ENCODE results near the gene MED15.
"Not testable (repeated sequence)": the region's sequence is repeated elsewhere in the genome, so short reads cannot be mapped to it uniquely, and the experiment has no call there.

Gene MED15

GRCh38 chr22:20585639-20586402, 78.4 kb downstream of the MED15 start:
- DNase-seq (ENCODE audit: insufficient read length, low spot score) (no peak), FAIRE-seq (no peak)
- no peak for TF ChIP-seq POLR2A (IDR thresholded peaks at IDR 0.05; ENCODE audit: low read depth, low read length)

- FAIRE-seq: no peak
- no peak for TF ChIP-seq POLR2A (IDR thresholded peaks at IDR 0.05; ENCODE audit: low read depth, low read length)
- DNase-seq (ENCODE audit: insufficient read length, low spot score): no peak
These were observed 79.0 kb downstream of the MED15 start for GRCh38 chr22:20586403-20586745.

GRCh38 chr22:20587206-20587958, 80.0 kb downstream of the MED15 start:
- FAIRE-seq: no peak
- no peak for TF ChIP-seq POLR2A (IDR thresholded peaks at IDR 0.05; ENCODE audit: low read depth, low read length)

GRCh38 chr22:20588092-20588842, 80.9 kb downstream of the MED15 start:
- no peak for TF ChIP-seq POLR2A (IDR thresholded peaks at IDR 0.05; ENCODE audit: low read depth, low read length)
- FAIRE-seq (no peak), DNase-seq (ENCODE audit: insufficient read length, low spot score) (no peak)

More at GRCh38 chr22:20587206-20587958, 80.0 kb downstream of the MED15 start:
- DNase-seq (ENCODE audit: insufficient read length, low spot score): no peak

- no peak for TF ChIP-seq POLR2A (IDR thresholded peaks at IDR 0.05; ENCODE audit: low read depth, low read length)
- DNase-seq (ENCODE audit: insufficient read length, low spot score): no peak
- FAIRE-seq: no peak
These were observed 81.6 kb downstream of the MED15 start for GRCh38 chr22:20588843-20589581.

- FAIRE-seq: no peak
- TF ChIP-seq POLR2A (IDR thresholded peaks at IDR 0.05; ENCODE audit: low read depth, low read length): no peak
- DNase-seq (ENCODE audit: insufficient read length, low spot score): no peak
These were observed 82.4 kb downstream of the MED15 start for GRCh38 chr22:20589614-20590476.

GRCh38 chr22:20590477-20591294, 83.3 kb downstream of the MED15 start:
- no peak for DNase-seq (ENCODE audit: insufficient read length, low spot score)
- FAIRE-seq: no peak
- TF ChIP-seq POLR2A (IDR thresholded peaks at IDR 0.05; ENCODE audit: low read depth, low read length): no peak

GRCh38 chr22:20591295-20591645, 83.9 kb downstream of the MED15 start:
- TF ChIP-seq POLR2A (IDR thresholded peaks at IDR 0.05; ENCODE audit: low read depth, low read length): no peak
- no peak for FAIRE-seq
- no peak for DNase-seq (ENCODE audit: insufficient read length, low spot score)

GRCh38 chr22:20591660-20592310, 84.4 kb downstream of the MED15 start:
- FAIRE-seq (no peak), DNase-seq (ENCODE audit: insufficient read length, low spot score) (no peak)
- no peak for TF ChIP-seq POLR2A (IDR thresholded peaks at IDR 0.05; ENCODE audit: low read depth, low read length)

GRCh38 chr22:20594038-20594437, 86.6 kb downstream of the MED15 start:
- not testable (repeated sequence) for DNase-seq (ENCODE audit: insufficient read length, low spot score); FAIRE-seq

GRCh38 chr22:20594486-20594885, 87.1 kb downstream of the MED15 start:
- DNase-seq (ENCODE audit: insufficient read length, low spot score): not testable (repeated sequence)

GRCh38 chr22:20595461-20595860, 88.1 kb downstream of the MED15 start:
- no peak for DNase-seq (ENCODE audit: insufficient read length, low spot score)
- no peak for TF ChIP-seq POLR2A (IDR thresholded peaks at IDR 0.05; ENCODE audit: low read depth, low read length)
- FAIRE-seq: no peak

More at GRCh38 chr22:20594486-20594885, 87.1 kb downstream of the MED15 start:
- FAIRE-seq: not testable (repeated sequence)

Measured in H54 (cell line).